CD4-positive, CD25-positive, alpha-beta regulatory T cell (primary cell): ENCODE results near the gene MFSD11. TPM values are rescaled to one million over a fixed set of nuclear protein-coding genes. Genes with fewer than 3 reads are reported as not detected.

Experiments used
- ATAC-seq, 2 donors: fragments of 150-1000 bp; cut with Tn5 transposase; one replicate each; pipeline ENCODE4 v1.10.0; 2021; ENCODE audit warnings: low read depth in 2 of 2, moderate number of reproducible peaks in 2 of 2, moderate library complexity in 1 of 2
- DNase-seq, 3 donors: peaks; one replicate each; pipeline versions ENCODE4 v3.0.0 to v3.0.0-alpha.2; 2012 to 2022; ENCODE audit warnings: mixed read lengths in 1 of 3
- H3K27ac ChIP-seq: one replicate; pipeline ENCODE4 v1.7.0; 2013; ENCODE audit warnings: mild to moderate bottlenecking, low read length; ENCODE audit not compliant: insufficient read depth, poor library complexity, severe bottlenecking
- H3K27me3 ChIP-seq: one replicate; pipeline ENCODE4 v1.7.0; 2013; ENCODE audit warnings: low read length; ENCODE audit not compliant: control insufficient read depth, insufficient read depth
- H3K36me3 ChIP-seq: one replicate; pipeline ENCODE4 v1.7.0; 2013; ENCODE audit warnings: mild to moderate bottlenecking, low read length, moderate library complexity; ENCODE audit not compliant: control insufficient read depth, insufficient read depth
- H3K4me1 ChIP-seq: 2 replicates; pipeline ENCODE4 v1.7.0; 2013; ENCODE audit warnings: mild to moderate bottlenecking, low read length; ENCODE audit not compliant: insufficient read depth, control insufficient read depth, poor library complexity, severe bottlenecking
- H3K4me3 ChIP-seq: one replicate; pipeline ENCODE4 v1.7.0; 2013; ENCODE audit warnings: low read depth, mild to moderate bottlenecking, low read length, moderate library complexity
- H3K9me3 ChIP-seq, 2 experiments: 1 replicate in 1 of 2; 2 replicates in 1 of 2; pipeline ENCODE4 v1.7.0; 2013; ENCODE audit warnings: low read length in 2 of 2, mild to moderate bottlenecking in 1 of 2, moderate library complexity in 1 of 2; ENCODE audit not compliant: control insufficient read depth in 2 of 2
- H3K27ac Mint-ChIP-seq, 3 donors: one replicate each; pipeline ENCODE4 v1.8.0; 2020 to 2022; ENCODE audit warnings: mild to moderate bottlenecking in 3 of 3, mixed read lengths in 3 of 3, moderate library complexity in 2 of 3
- H3K27me3 Mint-ChIP-seq: one replicate; pipeline ENCODE4 v1.8.0; 2022; ENCODE audit warnings: mild to moderate bottlenecking, mixed read lengths
- H3K36me3 Mint-ChIP-seq: one replicate; pipeline ENCODE4 v1.8.0; 2020; ENCODE audit warnings: mixed read lengths
- H3K4me1 Mint-ChIP-seq, 4 donors: one replicate each; pipeline ENCODE4 v1.8.0; 2020 to 2022; ENCODE audit warnings: mixed read lengths in 4 of 4, mild to moderate bottlenecking in 1 of 4
- H3K4me3 Mint-ChIP-seq, 4 donors: one replicate each; pipeline ENCODE4 v1.8.0; 2020 to 2022; ENCODE audit warnings: mild to moderate bottlenecking in 4 of 4, mixed read lengths in 4 of 4, moderate library complexity in 3 of 4
- H3K9me3 Mint-ChIP-seq, 7 donors: one replicate each; pipeline ENCODE4 v1.8.0; 2020 to 2022; ENCODE audit warnings: mixed read lengths in 7 of 7, mild to moderate bottlenecking in 3 of 7, moderate library complexity in 2 of 7
- polyA plus RNA-seq, 4 donors: library from polyadenylated mRNA; unstranded; fragments of 300-500 nt; fragmentation: Illumina TruSeq; gene quantifications; one replicate each; pipeline ENCODE4 v1.2.3, GENCODE V29; 2021
- total RNA-seq: library from RNA; stranded (reverse); gene quantifications from one replicate; pipeline ENCODE4 v1.2.3, GENCODE V29; 2022

MFSD11 gene
- total and polyA plus RNA-seq, 5 donors from 2014 or later: 22.3 to 45.6 (median 26.8) TPM

- Mint-ChIP-seq H3K27me3 (no peaks in the 10 kb centered on the region), H3K36me3 (peaks cover 11% of the 10 kb centered on the region), H3K9me3 (no peaks in the 10 kb centered on the region), H3K4me1 (peaks cover 13 to 32% (median 22%) of the 10 kb centered on the region in 4 donors), H3K4me3 (peak overlapping the region in 2 of 4 donors; percentile 8 to 83), H3K27ac (peak overlapping the region; percentile 36 to 98 (median 48))
- peak overlapping the region; percentile 88 for H3K4me3 ChIP-seq
- H3K4me1 ChIP-seq: peaks cover 31% of the 10 kb centered on the region
- no peak for DNase-seq
- H3K27me3 ChIP-seq: no peaks in the 10 kb centered on the region
- peak overlapping the region; percentile 85 for H3K27ac ChIP-seq
- ATAC-seq: no peak
- peaks cover 11% of the 10 kb centered on the region for H3K36me3 ChIP-seq
- no peaks in the 10 kb centered on the region for H3K9me3 ChIP-seq
Measured at GRCh38 chr17:76751416-76751993, 13.6 kb downstream of the MFSD11 start.

- peak overlapping the region; percentile 73 to 91 (median 82) for H3K4me3 Mint-ChIP-seq
- Histone ChIP-seq H3K27me3 (no peaks in the 10 kb centered on the region), H3K4me1 (peaks cover 31% of the 10 kb centered on the region), H3K27ac (peak overlapping the region; percentile 85), H3K9me3 (no peaks in the 10 kb centered on the region), H3K36me3 (peaks cover 6% of the 10 kb centered on the region), H3K4me3 (peak overlapping the region; percentile 88)
- ATAC-seq: peak; percentile 76 to 86
- peaks cover 10% of the 10 kb centered on the region for H3K36me3 Mint-ChIP-seq
- H3K27ac Mint-ChIP-seq: peak overlapping the region; percentile 88 to 98 (median 95)
- peak in 2 of 3 donors; percentile 52 to 88 for DNase-seq
- no peaks in the 10 kb centered on the region for H3K9me3 Mint-ChIP-seq
- peaks cover 13 to 32% (median 23%) of the 10 kb centered on the region in 4 donors for H3K4me1 Mint-ChIP-seq
- H3K27me3 Mint-ChIP-seq: no peaks in the 10 kb centered on the region
Measured at GRCh38 chr17:76752006-76752405, 14.1 kb downstream of the MFSD11 start.

- no peaks in the 10 kb centered on the region for H3K27me3 ChIP-seq
- peaks cover 6% of the 10 kb centered on the region for H3K36me3 ChIP-seq
- H3K9me3 Mint-ChIP-seq: no peaks in the 10 kb centered on the region
- H3K9me3 ChIP-seq: no peaks in the 10 kb centered on the region
- H3K27ac ChIP-seq: peak overlapping the region; percentile 85
- peaks cover 13 to 36% (median 27%) of the 10 kb centered on the region in 4 donors for H3K4me1 Mint-ChIP-seq
- H3K27me3 Mint-ChIP-seq: no peaks in the 10 kb centered on the region
- H3K4me3 ChIP-seq: peak overlapping the region; percentile 88
- H3K36me3 Mint-ChIP-seq: peaks cover 13% of the 10 kb centered on the region
- ATAC-seq: peak; percentile 69 to 76
- peak in 2 of 3 donors; percentile 78 for DNase-seq
- peak overlapping the region; percentile 95 to 98 (median 97) for H3K27ac Mint-ChIP-seq
- H3K4me3 Mint-ChIP-seq: peak overlapping the region; percentile 90 to 97 (median 92)
- peaks cover 31% of the 10 kb centered on the region for H3K4me1 ChIP-seq
Measured at GRCh38 chr17:76753061-76753961, 15.4 kb downstream of the MFSD11 start.

GRCh38 chr17:76755285-76755684, 17.4 kb downstream of the MFSD11 start:
- Mint-ChIP-seq H3K4me3 (no peak overlapping the region), H3K27me3 (no peaks in the 10 kb centered on the region), H3K36me3 (peaks cover 8% of the 10 kb centered on the region), H3K27ac (peak overlapping the region in 2 of 3 donors; percentile 62 to 82), H3K9me3 (no peaks in the 10 kb centered on the region), H3K4me1 (peaks cover 13 to 33% (median 25%) of the 10 kb centered on the region in 4 donors)
- no peak for ATAC-seq
- Histone ChIP-seq H3K36me3 (peaks cover 2% of the 10 kb centered on the region), H3K27me3 (no peaks in the 10 kb centered on the region), H3K9me3 (no peaks in the 10 kb centered on the region), H3K4me3 (no peak overlapping the region), H3K4me1 (peaks cover 31% of the 10 kb centered on the region), H3K27ac (peak overlapping the region; percentile 85)
- no peak for DNase-seq

DNA sequence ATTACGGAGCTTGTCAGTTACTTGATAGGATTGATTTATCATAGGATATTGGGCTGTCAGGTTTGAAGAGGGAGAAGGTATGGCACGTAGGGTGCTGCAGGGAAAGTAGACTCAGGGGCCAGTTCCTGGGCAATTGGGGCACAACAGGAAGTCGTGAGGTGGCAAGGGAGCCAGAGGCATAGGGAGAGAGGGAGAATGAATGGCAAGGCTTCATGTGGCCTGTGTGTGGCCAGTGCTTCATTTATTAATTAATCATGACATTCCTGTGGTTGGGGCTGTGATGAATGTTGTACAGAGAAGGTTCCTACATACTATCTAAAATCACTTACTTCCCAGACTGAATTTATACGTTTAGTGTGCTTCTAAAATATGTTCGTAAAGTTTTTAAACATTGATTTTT, 19.3 kb downstream of the MFSD11 start:
- peaks cover 20% of the 10 kb centered on the region for H3K4me1 ChIP-seq
- no peaks in the 10 kb centered on the region for H3K9me3 ChIP-seq
- H3K4me3 ChIP-seq: no peak overlapping the region
- DNase-seq: no peak
- H3K9me3 Mint-ChIP-seq: no peaks in the 10 kb centered on the region
- H3K27ac ChIP-seq: no peak overlapping the region
- no peaks in the 10 kb centered on the region for H3K27me3 Mint-ChIP-seq
- peaks cover 8% of the 10 kb centered on the region for H3K36me3 Mint-ChIP-seq
- H3K4me1 Mint-ChIP-seq: peaks cover 13 to 27% (median 20%) of the 10 kb centered on the region in 4 donors
- no peak for ATAC-seq
- peaks cover 2% of the 10 kb centered on the region for H3K36me3 ChIP-seq
- peak overlapping the region in 2 of 4 donors; percentile 10 to 44 for H3K4me3 Mint-ChIP-seq
- no peaks in the 10 kb centered on the region for H3K27me3 ChIP-seq
- peak overlapping the region in 2 of 3 donors; percentile 22 to 30 for H3K27ac Mint-ChIP-seq

GRCh38 chr17:76758570-76758969, 20.7 kb downstream of the MFSD11 start:
- H3K4me1 ChIP-seq: peaks cover 6% of the 10 kb centered on the region
- Mint-ChIP-seq H3K27ac (no peak overlapping the region), H3K27me3 (no peaks in the 10 kb centered on the region), H3K4me3 (no peak overlapping the region), H3K9me3 (no peaks in the 10 kb centered on the region), H3K36me3 (peaks cover 8% of the 10 kb centered on the region), H3K4me1 (peaks cover 3 to 15% (median 10%) of the 10 kb centered on the region in 4 donors)
- DNase-seq (no peak), ATAC-seq (no peak)
- no peaks in the 10 kb centered on the region for H3K9me3 ChIP-seq
- no peak overlapping the region for H3K4me3 ChIP-seq
- H3K36me3 ChIP-seq: peaks cover 2% of the 10 kb centered on the region
- no peak overlapping the region for H3K27ac ChIP-seq
- H3K27me3 ChIP-seq: no peaks in the 10 kb centered on the region

DNA sequence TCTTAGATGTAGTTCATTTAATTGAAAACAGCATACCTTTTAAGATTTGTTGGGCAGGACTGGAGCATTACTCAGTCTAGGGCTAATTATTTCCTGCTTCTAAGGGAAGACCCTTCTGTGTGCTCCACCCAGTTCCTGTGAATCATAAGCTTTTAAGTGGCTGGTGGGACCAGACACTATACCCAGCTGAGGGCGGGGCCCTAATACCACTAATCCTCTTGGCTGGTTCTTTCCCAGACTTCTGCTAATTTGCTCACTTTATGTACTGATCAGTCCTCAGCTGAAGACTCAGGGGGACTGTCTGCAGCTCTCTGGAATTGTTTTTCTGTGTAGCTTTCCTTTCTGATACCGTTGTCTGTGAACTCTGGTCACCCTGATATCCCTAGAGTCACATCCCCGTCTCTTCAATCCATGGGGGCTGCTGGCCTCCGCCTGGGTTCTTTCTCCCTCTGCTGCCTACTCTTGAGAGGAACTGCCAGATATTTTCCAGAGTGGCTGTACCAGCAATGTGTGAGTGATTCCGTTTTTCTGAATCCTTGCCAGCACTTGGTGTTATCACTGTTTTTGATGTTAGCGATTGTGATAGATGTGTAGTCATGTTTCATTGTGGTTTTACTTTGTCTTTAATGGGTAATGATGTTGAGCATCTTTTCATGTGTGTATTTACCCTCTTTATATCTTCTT, 35.1 kb downstream of the MFSD11 start:
- H3K4me3 ChIP-seq: peak overlapping the region; percentile 86
- peak overlapping the region; percentile 78 to 97 (median 86) for H3K4me3 Mint-ChIP-seq
- H3K4me1 ChIP-seq: peaks cover 19% of the 10 kb centered on the region
- peaks cover 40% of the 10 kb centered on the region for H3K36me3 ChIP-seq
- H3K27ac Mint-ChIP-seq: peak overlapping the region; percentile 89 to 100 (median 98)
- peaks cover 33% of the 10 kb centered on the region for H3K36me3 Mint-ChIP-seq
- H3K9me3 Mint-ChIP-seq: peaks cover 0 to 4% (median 0%) of the 10 kb centered on the region in 7 donors
- no peaks in the 10 kb centered on the region for H3K27me3 Mint-ChIP-seq
- peak overlapping the region; percentile 88 for H3K27ac ChIP-seq
- ATAC-seq: peak; percentile 99
- no peaks in the 10 kb centered on the region for H3K27me3 ChIP-seq
- H3K4me1 Mint-ChIP-seq: peaks cover 6 to 35% (median 25%) of the 10 kb centered on the region in 4 donors
- no peaks in the 10 kb centered on the region for H3K9me3 ChIP-seq
- DNase-seq: peak; percentile 52 to 89 (median 61)
